CD4-positive, alpha-beta memory T cell (primary cell): ENCODE data around the gene PRAME. TPM values are rescaled to one million over a fixed set of nuclear protein-coding genes. Genes with fewer than 3 reads are reported as not detected.

Experiments used
- CTCF ChIA-PET: fragments of 350-600 bp; sonication (Branson Sonifier 250); formaldehyde crosslinking; loops from one replicate; lab custom pipeline; 2021; ENCODE audit warnings: inconsistent platforms; ENCODE audit not compliant: partially characterized antibody; lab: Charles Lee
- POLR2A ChIA-PET: fragments of 350-600 bp; sonication (Branson Sonifier 250); formaldehyde crosslinking; loops from one replicate; lab custom pipeline; 2021; ENCODE audit not compliant: partially characterized antibody; lab: Charles Lee
- DNase-seq, 5 donors: peaks; one replicate each; pipeline versions ENCODE4 v3.0.0 to v3.0.0-alpha.2; 2020 to 2022; ENCODE audit warnings: mixed read lengths in 1 of 5
- H3K27ac ChIP-seq: one replicate; pipeline ENCODE4 v1.7.0; 2013; ENCODE audit warnings: low read depth, low read length
- H3K27me3 ChIP-seq: 2 replicates; pipeline ENCODE4 v1.7.0; 2013; ENCODE audit warnings: mild to moderate bottlenecking, low read length, moderate library complexity; ENCODE audit not compliant: insufficient read depth
- H3K36me3 ChIP-seq: 2 replicates; pipeline ENCODE4 v1.7.0; 2013; ENCODE audit warnings: mild to moderate bottlenecking, low read length, moderate library complexity; ENCODE audit not compliant: insufficient read depth
- H3K4me1 ChIP-seq: 2 replicates; pipeline ENCODE4 v1.7.0; 2013; ENCODE audit warnings: mild to moderate bottlenecking, low read length, moderate library complexity; ENCODE audit not compliant: insufficient read depth
- H3K4me3 ChIP-seq, 2 donors: one replicate each; pipeline ENCODE4 v1.7.0; 2013; ENCODE audit warnings: low read length in 2 of 2, mild to moderate bottlenecking in 1 of 2
- H3K9me3 ChIP-seq, 2 donors: one replicate each; pipeline ENCODE4 v1.7.0; 2013; ENCODE audit warnings: low read length in 2 of 2, control low read depth in 1 of 2; ENCODE audit not compliant: control insufficient read depth in 1 of 2
- H3K27ac Mint-ChIP-seq, 7 donors: one replicate each; pipeline ENCODE4 v1.8.0; 2020 to 2021; ENCODE audit warnings: mixed read lengths in 7 of 7, mild to moderate bottlenecking in 6 of 7, inconsistent platforms in 3 of 7, moderate library complexity in 3 of 7
- H3K27me3 Mint-ChIP-seq, 2 donors: one replicate each; pipeline ENCODE4 v1.8.0; 2020 to 2021; ENCODE audit warnings: mixed read lengths in 2 of 2
- H3K36me3 Mint-ChIP-seq, 2 donors: one replicate each; pipeline ENCODE4 v1.8.0; 2020 to 2021; ENCODE audit warnings: mixed read lengths in 2 of 2, inconsistent platforms in 1 of 2, mild to moderate bottlenecking in 1 of 2
- H3K4me1 Mint-ChIP-seq, 4 donors: one replicate each; pipeline ENCODE4 v1.8.0; 2020 to 2021; ENCODE audit warnings: mixed read lengths in 4 of 4, mild to moderate bottlenecking in 1 of 4
- H3K4me3 Mint-ChIP-seq, 8 donors: one replicate each; pipeline ENCODE4 v1.8.0; 2020 to 2021; ENCODE audit warnings: mixed read lengths in 8 of 8, mild to moderate bottlenecking in 7 of 8, moderate library complexity in 6 of 8, inconsistent platforms in 3 of 8
- H3K9me3 Mint-ChIP-seq, 8 donors: one replicate each; pipeline ENCODE4 v1.8.0; 2020 to 2021; ENCODE audit warnings: mixed read lengths in 8 of 8, mild to moderate bottlenecking in 5 of 8, inconsistent platforms in 3 of 8, moderate library complexity in 1 of 8
- intact Hi-C: fragments of 100-400 bp; cut with micrococcal nuclease; formaldehyde crosslinking; loops from one replicate; pipeline ENCODE4 v1.15.1; 2023
- polyA plus RNA-seq, 2 donors: library from polyadenylated mRNA; unstranded; fragments of 300-500 nt; fragmentation: Illumina TruSeq; gene quantifications; one replicate each; pipeline ENCODE4 v1.2.3, GENCODE V29; 2021
- total RNA-seq, 2 experiments: library from RNA; stranded (reverse); gene quantifications; one replicate each; pipeline ENCODE4 v1.2.3, GENCODE V29; 2021

The PRAME gene
- total and polyA plus RNA-seq, 4 experiments from 2014 or later = not detected

DNA sequence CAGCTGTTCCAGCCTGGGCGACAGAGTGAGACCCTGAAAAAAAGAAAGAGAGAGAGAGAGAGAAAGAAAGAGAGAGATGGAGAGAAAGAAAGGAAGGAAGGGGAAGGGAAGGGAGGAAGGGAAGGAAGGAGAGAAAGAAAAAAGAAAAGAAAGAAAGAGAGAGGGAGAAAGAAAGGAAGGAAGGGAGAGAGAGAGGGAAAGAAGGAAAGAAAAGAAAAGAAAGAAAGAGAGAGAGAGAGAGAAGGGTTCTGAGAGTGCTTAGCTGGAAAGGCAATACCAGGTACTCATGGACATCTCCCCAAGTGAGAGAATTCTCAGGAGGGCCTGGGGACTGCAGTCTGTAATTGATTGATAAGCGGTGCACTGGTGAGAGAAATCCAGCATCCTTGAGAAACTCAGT lies 12.8 kb upstream of the PRAME start:
- no peaks in the 10 kb centered on the region for H3K4me1 Mint-ChIP-seq
- Histone ChIP-seq H3K4me3 (no peak overlapping the region), H3K4me1 (no peaks in the 10 kb centered on the region), H3K27me3 (no peaks in the 10 kb centered on the region), H3K9me3 (no peaks in the 10 kb centered on the region), H3K36me3 (no peaks in the 10 kb centered on the region), H3K27ac (no peak overlapping the region)
- H3K4me3 Mint-ChIP-seq = no peak overlapping the region
- H3K27ac Mint-ChIP-seq = no peak overlapping the region
- ChIA-PET CTCF (no interaction called here), POLR2A (no interaction called here)
- H3K9me3 Mint-ChIP-seq = peaks cover 0 to under 1% (median 0%) of the 10 kb centered on the region in 8 donors
- H3K27me3 Mint-ChIP-seq = peaks cover 9 to 35% of the 10 kb centered on the region in 2 donors
- no peaks in the 10 kb centered on the region for H3K36me3 Mint-ChIP-seq
- intact Hi-C loops = no loop called here
- DNase-seq = no peak

DNA sequence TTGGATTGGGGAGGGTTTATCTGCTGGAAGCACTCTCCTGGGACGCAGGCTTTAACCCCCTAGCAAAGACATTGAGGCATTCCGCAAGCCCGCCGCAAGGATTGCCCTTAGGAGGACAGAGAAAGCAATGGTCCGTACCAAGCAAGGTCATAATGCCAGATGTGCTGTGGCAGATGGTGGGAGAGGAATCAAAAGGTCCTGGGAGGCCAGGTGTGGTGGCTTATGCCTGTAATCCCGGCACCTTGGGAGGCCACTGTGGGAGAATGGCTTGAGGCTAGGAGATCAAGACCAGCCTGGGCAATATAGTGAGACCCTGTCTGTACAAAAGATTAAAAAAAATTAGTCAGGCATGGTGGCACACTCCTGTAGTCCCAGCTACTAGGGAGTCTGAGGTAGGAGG lies 12.4 kb upstream of the PRAME start:
- Histone ChIP-seq H3K36me3 (no peaks in the 10 kb centered on the region), H3K27me3 (no peaks in the 10 kb centered on the region), H3K4me3 (no peak overlapping the region), H3K27ac (no peak overlapping the region), H3K4me1 (no peaks in the 10 kb centered on the region), H3K9me3 (no peaks in the 10 kb centered on the region)
- intact Hi-C loops = no loop called here
- no peak overlapping the region for H3K4me3 Mint-ChIP-seq
- DNase-seq = no peak
- peaks cover 11 to 40% of the 10 kb centered on the region in 2 donors for H3K27me3 Mint-ChIP-seq
- no peak overlapping the region for H3K27ac Mint-ChIP-seq
- H3K9me3 Mint-ChIP-seq = peaks cover 0 to 2% (median 0%) of the 10 kb centered on the region in 8 donors
- CTCF ChIA-PET = no interaction called here
- POLR2A ChIA-PET = no interaction called here
- no peaks in the 10 kb centered on the region for H3K4me1 Mint-ChIP-seq
- H3K36me3 Mint-ChIP-seq = no peaks in the 10 kb centered on the region

DNA sequence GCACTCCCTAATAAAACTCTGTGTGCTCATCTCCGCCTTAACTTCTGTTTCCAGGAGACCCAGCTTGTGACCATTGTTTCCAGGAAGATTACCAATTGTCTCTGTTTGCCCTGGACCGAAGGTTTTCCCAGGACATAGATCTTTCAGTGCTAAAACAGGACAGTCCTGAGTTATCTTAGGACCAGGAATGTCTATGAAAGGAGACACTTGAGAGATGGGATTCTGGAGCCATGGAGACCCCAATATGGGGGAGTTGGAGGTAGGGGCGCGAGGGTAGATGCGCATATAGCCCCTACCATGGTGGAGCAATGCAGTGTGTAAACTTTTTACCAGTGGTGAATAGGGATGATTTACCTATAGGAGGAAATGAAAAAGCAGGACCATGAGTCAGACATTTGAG lies 10.2 kb upstream of the PRAME start:
- DNase-seq = no peak
- Histone ChIP-seq H3K36me3 (no peaks in the 10 kb centered on the region), H3K27me3 (no peaks in the 10 kb centered on the region), H3K4me1 (no peaks in the 10 kb centered on the region), H3K27ac (no peak overlapping the region), H3K4me3 (no peak overlapping the region), H3K9me3 (no peaks in the 10 kb centered on the region)
- ChIA-PET CTCF (no interaction called here), POLR2A (no interaction called here)
- no peak overlapping the region for H3K27ac Mint-ChIP-seq
- no peaks in the 10 kb centered on the region for H3K36me3 Mint-ChIP-seq
- no peaks in the 10 kb centered on the region for H3K4me1 Mint-ChIP-seq
- H3K9me3 Mint-ChIP-seq = peaks cover 0 to 4% (median 0%) of the 10 kb centered on the region in 8 donors
- H3K27me3 Mint-ChIP-seq = peaks cover 12 to 35% of the 10 kb centered on the region in 2 donors
- no peak overlapping the region for H3K4me3 Mint-ChIP-seq
- intact Hi-C loops = no loop called here

DNA sequence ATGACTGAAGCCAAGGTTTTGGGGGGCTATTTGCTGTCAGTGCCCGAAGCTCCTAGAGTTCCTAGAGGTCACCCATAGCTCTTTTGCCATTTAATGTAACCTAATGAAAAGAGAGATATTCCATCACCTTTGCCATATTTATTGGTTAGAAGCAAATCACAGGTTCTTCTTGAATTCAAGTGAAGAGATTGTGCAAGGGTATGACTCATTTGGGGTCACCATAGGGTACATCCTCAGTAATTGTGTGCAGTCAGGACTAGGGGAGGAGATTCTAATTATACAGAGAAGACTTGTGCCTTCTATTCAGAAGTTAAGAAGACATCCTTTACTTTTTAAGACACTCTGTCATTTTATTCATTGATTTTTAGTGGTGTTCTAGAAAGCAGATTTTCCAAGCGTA lies 6.9 kb upstream of the PRAME start:
- H3K9me3 Mint-ChIP-seq = peaks cover 0 to 4% (median 0%) of the 10 kb centered on the region in 8 donors
- H3K27me3 ChIP-seq = no peaks in the 10 kb centered on the region
- H3K36me3 ChIP-seq = no peaks in the 10 kb centered on the region
- no peak overlapping the region for H3K4me3 Mint-ChIP-seq
- H3K4me1 Mint-ChIP-seq = no peaks in the 10 kb centered on the region
- no peaks in the 10 kb centered on the region for H3K4me1 ChIP-seq
- peaks cover 11 to 28% of the 10 kb centered on the region in 2 donors for H3K27me3 Mint-ChIP-seq
- H3K36me3 Mint-ChIP-seq = no peaks in the 10 kb centered on the region
- no peak overlapping the region for H3K27ac ChIP-seq
- POLR2A ChIA-PET = no interaction called here
- DNase-seq = no peak
- no peak overlapping the region for H3K4me3 ChIP-seq
- intact Hi-C loops = no loop called here
- H3K9me3 ChIP-seq = no peaks in the 10 kb centered on the region
- no peak overlapping the region for H3K27ac Mint-ChIP-seq
- CTCF ChIA-PET = no interaction called here

DNA sequence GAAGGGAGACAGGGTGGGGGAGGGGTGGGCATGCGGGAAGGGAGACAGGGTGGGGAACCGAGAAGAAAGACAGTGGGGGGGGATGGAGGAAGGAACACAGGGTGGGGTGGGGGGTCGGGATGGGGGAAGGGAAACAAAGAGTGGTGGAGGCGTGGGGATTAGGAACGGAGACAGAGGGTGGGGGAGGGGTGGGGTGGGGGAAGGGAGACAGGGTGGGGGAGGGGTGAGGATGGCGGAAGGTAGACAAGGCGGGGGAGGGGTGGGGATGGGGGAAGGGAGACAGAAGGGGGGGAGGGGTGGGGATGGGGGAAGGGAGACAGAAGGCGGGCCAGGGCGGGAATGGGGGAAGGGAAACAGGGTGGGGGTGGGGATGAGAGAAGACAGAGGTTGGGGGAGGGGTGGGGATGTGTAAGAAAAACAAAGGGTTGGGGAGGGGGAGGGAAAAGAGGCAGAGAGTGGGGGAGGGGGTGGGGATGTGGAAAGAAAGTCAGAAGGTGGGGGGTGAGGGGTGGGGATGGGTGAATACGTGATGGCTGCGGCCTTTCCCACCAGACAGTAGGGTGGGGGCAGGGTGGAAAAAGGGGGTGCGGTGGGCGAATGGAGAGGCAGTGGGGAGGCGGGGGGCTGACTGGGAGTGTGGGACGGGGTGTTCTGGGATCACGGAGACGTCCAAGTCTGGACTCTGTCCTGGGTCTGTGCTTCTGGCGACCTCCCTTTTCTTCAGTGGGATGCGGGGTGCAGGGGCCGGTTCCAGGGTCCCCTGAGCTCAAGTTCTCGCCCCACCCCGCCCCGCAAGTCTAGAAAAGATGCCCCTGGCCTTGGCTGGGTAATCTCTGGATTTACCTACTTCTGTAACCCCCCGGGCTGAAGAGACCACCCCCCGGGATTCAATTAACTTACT lies 744 bp downstream of the PRAME start:
- Mint-ChIP-seq H3K27me3 (peaks cover 0 to 2% of the 10 kb centered on the region in 2 donors), H3K4me1 (peaks cover 0 to 5% (median 3%) of the 10 kb centered on the region in 4 donors), H3K9me3 (no peaks in the 10 kb centered on the region), H3K4me3 (no peak overlapping the region), H3K36me3 (no peaks in the 10 kb centered on the region), H3K27ac (no peak overlapping the region)
- H3K36me3 ChIP-seq = no peaks in the 10 kb centered on the region
- no peak for DNase-seq
- H3K9me3 ChIP-seq = no peaks in the 10 kb centered on the region
- peaks cover 3% of the 10 kb centered on the region for H3K4me1 ChIP-seq
- no peak overlapping the region for H3K27ac ChIP-seq
- H3K4me3 ChIP-seq = no peak overlapping the region
- intact Hi-C loops = no loop called here
- ChIA-PET POLR2A (no interaction called here), CTCF (interaction anchor here (1.4 kb wide), 1 partner anchor 50 kb away, joined by 3 read pairs; the partner anchor contains the start of gene ZNF280B)
- no peaks in the 10 kb centered on the region for H3K27me3 ChIP-seq

DNA sequence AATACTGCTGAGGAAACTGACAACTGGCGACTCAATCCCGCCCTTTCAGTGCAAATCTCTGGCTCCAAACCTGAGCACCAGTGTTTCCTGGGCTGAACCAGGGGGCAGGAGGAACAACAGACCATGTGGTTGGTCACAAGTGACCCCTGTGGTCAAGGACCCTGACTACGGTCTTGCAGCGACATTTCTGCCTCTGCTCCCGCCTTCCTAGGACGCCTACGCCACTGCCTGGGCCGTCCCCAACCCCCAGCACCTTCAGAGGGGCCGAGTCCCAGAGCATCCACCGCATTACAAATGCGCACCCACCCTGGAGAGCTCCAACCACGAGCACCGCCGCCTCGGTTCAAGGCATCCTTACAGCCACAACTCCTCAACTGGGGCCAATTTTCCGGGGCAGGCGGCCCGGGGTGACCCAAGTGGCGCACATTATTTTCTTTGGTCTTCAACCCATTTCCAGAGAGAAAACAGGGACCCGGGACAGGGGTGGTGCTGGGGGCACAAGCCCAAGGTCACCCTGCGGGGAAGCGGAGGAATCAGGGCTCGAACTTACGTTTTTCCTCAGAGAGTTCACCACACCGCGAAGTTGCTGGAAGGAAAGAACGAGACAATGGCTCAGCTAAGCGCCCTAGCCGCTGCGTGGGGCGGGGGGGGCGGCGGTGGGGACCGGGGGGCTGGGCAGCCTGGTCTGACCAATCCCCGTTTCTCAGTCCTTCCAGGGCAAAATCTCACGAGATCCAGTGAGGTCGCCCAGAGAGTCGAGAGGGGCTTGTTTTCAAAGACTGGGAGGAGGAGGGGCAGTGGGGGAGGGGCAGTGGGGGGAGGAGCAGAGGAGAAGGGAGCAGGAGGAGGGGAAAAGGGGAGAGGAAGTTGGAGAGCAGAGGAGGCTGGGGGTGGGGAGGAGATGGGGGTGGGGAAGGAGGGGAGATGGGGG lies 1.8 kb downstream of the PRAME start:
- POLR2A ChIA-PET = no interaction called here
- intact Hi-C loops = no loop called here

DNA sequence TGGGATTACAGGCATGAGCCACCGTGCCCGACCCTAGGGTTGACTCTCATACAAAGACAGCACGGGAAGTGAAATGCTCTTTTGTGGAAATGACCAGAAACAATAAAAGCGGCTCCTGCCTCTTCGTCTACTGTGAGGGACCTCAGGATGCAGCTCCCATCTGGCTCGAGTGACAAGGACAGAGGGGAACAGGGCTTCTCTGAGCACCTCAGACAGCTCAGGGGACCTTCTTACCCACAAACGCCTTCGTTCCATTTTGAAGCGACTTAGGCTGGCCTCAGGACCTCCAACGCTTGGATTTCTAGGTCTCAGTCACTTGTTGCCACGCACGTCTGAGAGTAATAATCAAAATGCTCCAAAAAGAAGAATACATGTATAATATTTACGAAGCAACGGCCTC lies 2.5 kb downstream of the PRAME start:
- H3K9me3 ChIP-seq = no peaks in the 10 kb centered on the region
- H3K4me1 ChIP-seq = peaks cover 3% of the 10 kb centered on the region
- CTCF ChIA-PET = interaction anchor here (1.4 kb wide), 1 partner anchor 11 kb away, joined by 3 read pairs; no protein-coding TSS in a partner anchor
- POLR2A ChIA-PET = no interaction called here
- no peaks in the 10 kb centered on the region for H3K27me3 ChIP-seq
- no peaks in the 10 kb centered on the region for H3K36me3 ChIP-seq
- no peak overlapping the region for H3K27ac ChIP-seq
- H3K4me3 ChIP-seq = no peak overlapping the region
- Mint-ChIP-seq H3K36me3 (no peaks in the 10 kb centered on the region), H3K4me3 (no peak overlapping the region), H3K27me3 (no peaks in the 10 kb centered on the region), H3K9me3 (no peaks in the 10 kb centered on the region), H3K4me1 (peaks cover 0 to 5% (median 3%) of the 10 kb centered on the region in 4 donors), H3K27ac (no peak overlapping the region)
- intact Hi-C loops = no loop called here
- no peak for DNase-seq

More for the DNA sequence above, 1.8 kb downstream of the PRAME start:
- Mint-ChIP-seq H3K27ac (no peak overlapping the region), H3K27me3 (no peaks in the 10 kb centered on the region), H3K36me3 (no peaks in the 10 kb centered on the region), H3K4me3 (no peak overlapping the region), H3K9me3 (no peaks in the 10 kb centered on the region), H3K4me1 (peaks cover 0 to 5% (median 3%) of the 10 kb centered on the region in 4 donors)
- DNase-seq = no peak
- H3K4me3 ChIP-seq = no peak overlapping the region
- CTCF ChIA-PET = interaction anchor here (1.4 kb wide), 1 partner anchor 11 kb away, joined by 3 read pairs; no protein-coding TSS in a partner anchor
- H3K4me1 ChIP-seq = peaks cover 3% of the 10 kb centered on the region
- H3K27ac ChIP-seq = no peak overlapping the region
- H3K36me3 ChIP-seq = no peaks in the 10 kb centered on the region
- H3K27me3 ChIP-seq = no peaks in the 10 kb centered on the region
- no peaks in the 10 kb centered on the region for H3K9me3 ChIP-seq
